Endometrium (tissue), 2 donors: ENCODE data around the gene TSEN34.

Experiments
- FAIRE-seq: peaks from 2 replicates; lab custom pipeline; 2012; peaks lifted over from hg19 to GRCh38; lab: Jason Lieb, UNC
- donor health status: control.
- donor health status: control.

The TSEN34 gene

DNA sequence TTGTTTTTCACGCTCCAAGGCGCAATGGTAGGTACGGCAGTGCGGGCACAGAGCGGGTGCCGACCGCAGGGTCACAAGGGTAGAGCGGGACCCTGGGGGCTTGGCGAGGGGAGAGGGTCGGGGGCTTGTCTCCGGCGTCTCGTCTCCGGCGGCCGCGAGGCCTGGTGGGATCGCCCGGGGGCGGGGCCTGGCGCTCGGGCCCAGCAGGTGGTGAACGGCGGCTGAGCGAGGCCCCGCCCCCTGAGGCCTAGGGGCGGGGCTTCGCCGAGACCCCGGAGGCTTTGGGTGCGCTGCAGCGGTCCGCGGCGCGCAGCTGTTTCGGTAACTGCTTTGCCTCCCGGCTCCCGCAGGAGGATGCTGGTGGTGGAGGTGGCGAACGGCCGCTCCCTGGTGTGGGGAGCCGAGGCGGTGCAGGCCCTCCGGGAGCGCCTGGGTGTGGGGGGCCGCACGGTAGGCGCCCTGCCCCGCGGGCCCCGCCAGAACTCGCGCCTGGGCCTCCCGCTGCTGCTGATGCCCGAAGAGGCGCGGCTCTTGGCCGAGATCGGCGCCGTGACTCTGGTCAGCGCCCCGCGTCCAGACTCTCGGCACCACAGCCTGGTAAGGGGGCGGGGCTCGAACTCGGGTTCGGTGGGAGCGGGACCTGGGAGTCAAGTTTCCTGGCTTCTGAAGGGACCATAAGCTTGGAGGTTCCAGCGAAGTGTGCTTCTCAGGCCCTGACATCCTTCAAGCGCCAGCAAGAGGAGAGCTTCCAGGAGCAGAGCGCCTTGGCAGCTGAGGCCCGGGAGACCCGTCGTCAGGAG lies at the start of gene TSEN34:
Gene TSEN34, plus strand, starts transcription at position 298 of the 800 bp plus-strand sequence. Its CDS starts 57 bp downstream, at position 355.
- no peak for FAIRE-seq

DNA sequence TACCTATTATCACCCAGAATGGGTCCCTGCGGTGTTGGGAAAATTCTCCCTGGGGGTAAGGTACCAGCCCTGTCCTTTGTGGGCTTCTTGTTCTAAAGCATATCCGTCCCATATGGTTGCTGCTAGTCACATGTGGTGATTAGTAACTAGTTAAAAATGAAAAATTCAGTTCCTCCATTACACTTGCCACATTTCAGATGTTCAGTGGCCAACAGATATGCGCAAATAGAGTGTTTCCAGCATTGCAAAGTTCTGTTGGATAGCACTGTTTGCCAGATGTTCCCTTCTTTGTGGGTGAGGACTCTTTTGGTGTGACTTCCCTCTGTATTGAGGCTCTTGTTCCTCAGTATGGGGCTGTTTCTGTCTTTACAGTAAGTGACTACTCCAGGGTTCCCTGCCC lies 49.8 kb upstream of the TSEN34 start:
- no peak for FAIRE-seq

DNA sequence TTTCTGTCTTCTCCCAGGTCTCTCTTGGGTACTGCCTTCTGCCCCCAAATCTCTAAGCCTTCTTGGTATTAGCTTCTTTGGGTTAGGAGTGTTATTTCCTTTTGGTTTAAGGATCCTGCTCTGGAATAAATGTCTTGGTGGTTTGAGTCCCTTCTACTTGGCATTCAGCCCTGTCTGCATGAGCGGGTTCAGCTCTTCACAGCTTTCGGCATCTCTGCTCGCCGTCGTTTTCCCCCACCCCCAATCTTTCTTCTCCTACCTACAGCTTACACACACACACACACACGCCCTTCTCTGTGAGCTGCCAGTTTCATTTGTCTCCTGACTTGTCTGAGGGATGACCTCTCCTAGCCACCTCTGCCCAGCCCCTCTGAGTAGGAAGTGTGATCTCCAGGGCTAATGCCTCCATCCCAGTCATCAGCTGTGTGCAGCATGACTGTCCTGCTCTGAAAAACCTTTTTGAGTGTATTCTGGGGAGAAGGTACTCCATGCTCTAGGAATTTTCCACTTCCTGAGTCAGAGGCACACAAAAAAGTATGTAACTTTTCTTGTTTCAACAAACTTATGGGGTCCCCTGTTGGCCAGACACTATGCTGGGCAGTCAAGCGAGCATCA lies 48.8 kb upstream of the TSEN34 start:
- no peak for FAIRE-seq

DNA sequence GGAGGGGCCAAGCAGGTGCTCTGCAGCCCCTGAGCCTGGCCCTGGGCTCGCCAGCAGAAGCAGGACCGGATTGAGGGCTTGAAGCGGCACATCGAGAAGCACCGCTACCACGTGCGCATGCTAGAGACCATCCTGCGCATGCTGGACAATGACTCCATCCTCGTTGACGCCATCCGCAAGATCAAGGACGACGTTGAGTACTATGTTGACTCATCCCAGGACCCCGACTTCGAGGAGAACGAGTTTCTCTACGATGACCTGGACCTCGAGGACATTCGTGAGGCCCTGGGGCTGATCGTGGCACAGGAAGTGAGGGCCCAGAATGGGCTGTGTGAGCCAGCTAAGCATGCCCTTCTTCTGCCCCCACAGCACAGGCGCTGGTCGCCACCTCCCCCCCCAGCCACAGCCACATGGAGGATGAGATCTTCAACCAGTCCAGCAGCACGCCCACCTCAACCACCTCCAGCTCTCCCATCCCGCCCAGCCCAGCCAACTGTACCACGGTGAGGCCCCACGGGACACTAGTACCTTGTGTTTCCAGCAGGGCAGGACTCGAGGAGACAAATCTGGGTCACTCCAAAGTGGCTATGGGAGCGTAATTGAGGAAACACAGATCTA lies 45.5 kb upstream of the TSEN34 start:
- no peak for FAIRE-seq

DNA sequence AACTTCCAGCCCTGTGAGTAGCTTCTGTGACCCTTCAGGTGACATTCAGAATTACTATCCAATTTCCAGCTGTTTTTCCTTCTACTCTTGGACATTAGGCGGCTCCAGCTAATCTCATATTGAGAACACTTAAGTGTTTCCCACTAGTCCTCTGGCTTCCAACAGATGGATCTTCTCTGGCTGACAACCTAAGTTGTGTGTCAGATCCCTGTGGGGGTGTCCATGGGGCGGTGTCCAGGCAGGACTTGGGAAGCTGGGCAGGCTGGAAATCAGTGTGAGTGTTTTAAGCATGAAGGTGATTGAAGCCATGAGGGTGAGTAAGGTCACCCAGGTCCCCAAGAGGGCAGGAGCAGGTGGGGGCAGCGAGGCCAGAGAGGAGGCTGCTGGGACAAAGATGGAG lies 43.4 kb upstream of the TSEN34 start:
- FAIRE-seq: no peak

DNA sequence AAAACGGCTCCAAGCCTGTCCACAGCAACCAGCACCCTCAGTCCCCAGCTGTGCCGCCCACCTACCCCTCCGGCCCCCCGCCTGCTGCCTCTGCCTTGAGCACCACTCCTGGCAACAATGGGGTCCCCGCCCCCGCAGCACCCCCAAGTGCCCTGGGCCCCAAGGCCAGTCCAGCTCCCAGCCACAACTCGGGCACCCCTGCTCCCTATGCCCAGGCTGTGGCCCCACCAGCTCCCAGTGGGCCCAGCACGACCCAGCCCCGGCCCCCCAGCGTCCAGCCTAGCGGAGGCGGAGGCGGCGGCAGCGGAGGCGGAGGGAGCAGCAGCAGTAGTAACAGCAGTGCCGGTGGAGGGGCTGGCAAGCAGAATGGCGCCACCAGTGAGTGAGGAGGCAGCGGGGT lies 43.0 kb upstream of the TSEN34 start:
- FAIRE-seq: no peak

DNA sequence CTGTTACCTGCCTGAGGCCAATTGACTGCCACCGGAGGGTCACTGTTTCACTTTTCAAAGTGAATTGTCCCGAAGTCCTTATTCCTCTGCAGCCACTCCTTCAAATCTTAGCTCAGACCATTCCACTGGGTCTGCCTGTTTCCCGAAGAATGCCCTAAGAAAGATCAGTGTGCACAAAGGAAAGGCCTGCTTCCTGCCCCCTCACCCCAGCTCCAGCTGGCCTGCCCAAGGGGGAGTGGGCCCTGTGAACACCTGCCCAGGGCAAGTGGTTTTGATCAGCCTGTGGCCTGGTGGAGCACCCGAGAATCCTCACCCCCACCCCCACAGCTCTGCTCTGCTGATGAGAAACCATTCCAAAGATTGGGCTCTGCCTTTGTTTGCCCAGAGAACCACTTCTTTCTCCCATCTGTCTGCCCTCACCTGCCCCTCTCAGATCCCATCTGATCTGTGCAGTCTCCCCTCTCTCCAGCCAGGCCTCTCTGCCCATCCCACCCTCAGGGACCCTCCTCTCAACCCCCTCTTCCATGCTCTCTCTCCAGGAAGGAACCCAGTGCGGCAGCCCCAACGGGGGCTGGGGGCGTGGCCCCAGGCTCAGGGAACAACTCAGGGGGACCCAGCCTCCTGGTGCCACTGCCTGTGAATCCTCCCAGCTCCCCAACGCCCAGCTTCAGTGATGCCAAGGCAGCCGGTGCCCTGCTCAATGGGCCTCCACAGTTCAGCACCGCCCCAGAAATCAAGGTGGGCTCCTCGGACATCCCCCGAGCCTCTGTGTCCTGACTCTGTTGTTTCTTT lies 41.9 kb upstream of the TSEN34 start:
- FAIRE-seq: no peak

DNA sequence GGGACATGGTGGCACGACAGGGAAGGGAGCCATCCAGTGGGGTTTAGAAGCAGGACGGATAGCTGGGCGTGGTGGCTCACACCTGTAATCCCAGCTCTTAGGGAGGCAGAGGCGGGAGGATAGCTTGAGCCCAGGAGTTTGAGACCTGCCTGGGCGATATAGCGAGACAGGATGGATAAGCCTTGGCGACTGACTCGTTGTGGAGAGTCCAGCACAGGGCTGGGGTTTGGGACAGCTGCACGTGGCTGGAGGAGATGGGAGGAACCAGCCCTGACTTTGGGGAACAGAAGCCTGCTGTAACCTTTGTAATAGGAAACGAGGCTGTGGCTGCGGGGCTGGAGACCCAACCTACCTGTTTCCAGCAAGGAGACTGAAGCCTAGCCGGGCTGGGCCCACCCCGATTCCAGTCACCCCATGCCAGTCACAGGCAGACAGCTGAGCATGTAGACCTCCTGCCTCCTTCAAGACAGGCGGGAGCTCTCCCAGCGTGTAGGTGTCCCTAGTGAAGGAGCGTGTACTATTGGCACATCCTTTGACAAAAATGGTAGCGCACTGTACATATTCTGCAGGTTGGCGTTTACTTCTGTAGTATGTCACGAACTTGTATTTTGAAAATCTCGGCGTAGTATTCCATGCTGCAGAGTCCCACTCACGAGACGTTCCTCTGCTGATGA lies 39.6 kb upstream of the TSEN34 start:
- no peak for FAIRE-seq

DNA sequence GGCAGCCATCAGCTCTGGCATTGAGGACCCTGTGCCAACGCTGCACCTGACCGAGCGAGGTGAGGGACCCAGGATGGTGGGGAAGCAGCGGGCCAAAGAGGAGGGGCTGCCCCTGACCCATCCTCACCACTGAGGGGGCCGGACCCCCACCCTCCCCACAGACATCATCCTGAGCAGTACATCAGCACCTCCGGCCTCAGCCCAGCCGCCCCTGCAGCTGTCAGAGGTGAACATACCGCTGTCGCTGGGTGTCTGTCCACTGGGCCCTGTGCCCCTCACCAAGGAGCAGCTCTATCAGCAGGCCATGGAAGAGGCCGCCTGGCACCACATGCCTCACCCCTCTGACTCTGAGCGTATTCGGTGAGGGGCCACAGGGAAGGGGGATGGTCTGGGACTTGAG lies 38.8 kb upstream of the TSEN34 start:
- FAIRE-seq: no peak

DNA sequence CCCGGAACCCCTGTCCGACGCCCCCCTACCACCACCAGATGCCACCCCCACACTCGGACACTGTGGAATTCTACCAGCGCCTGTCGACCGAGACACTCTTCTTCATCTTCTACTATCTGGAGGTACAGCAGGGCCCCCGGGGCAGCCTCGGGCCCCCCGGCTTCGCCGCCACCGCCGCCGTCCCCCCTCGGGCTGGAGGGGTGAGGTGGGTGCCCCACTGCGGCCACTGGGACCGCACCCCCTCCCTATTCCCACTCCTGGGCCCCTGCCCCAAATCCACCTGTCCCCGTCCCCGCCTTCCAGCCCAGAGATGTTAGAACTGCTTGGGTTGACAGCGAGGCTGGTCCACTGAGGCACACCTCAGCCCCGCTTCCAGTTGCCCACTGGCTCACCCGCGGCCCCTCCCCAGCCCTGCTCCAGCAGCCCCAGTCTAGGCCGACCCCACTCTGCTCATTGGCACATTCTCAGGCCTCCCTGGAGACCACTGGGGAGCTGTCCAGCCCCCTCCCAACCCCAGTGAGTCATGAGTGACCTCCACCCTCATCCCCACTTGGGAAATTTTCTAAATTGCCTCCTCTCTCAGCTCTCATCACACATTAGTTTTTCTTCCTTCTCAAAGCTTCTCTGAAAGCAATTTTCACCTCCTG lies 38.1 kb upstream of the TSEN34 start:
- FAIRE-seq: no peak

DNA sequence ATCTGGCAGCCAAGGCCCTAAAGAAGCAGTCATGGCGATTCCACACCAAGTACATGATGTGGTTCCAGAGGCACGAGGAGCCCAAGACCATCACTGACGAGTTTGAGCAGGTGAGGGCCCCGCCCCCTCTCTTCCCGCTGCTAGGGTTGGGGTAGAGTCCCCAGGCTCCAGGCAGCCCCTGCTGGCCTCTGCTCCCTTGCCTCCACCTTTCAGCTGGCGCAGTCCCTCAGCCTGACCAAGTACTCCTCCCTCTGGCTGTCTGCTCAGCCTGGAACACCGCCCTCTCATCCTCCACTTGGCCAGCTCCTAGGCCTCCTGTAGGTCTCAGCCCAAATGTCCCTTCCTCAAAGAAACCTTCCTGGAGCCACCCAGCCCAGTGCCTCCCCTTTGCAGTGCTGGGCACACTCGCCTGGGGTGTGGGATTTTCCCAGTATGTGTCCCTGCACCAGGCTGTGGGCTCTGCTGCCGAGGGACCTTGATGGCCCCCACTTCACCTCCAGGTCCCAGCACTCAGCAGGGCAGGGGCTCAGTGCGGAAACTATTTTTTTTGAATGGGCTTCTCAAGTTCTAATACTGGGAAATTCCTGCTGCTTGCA lies 37.3 kb upstream of the TSEN34 start:
- no peak for FAIRE-seq

DNA sequence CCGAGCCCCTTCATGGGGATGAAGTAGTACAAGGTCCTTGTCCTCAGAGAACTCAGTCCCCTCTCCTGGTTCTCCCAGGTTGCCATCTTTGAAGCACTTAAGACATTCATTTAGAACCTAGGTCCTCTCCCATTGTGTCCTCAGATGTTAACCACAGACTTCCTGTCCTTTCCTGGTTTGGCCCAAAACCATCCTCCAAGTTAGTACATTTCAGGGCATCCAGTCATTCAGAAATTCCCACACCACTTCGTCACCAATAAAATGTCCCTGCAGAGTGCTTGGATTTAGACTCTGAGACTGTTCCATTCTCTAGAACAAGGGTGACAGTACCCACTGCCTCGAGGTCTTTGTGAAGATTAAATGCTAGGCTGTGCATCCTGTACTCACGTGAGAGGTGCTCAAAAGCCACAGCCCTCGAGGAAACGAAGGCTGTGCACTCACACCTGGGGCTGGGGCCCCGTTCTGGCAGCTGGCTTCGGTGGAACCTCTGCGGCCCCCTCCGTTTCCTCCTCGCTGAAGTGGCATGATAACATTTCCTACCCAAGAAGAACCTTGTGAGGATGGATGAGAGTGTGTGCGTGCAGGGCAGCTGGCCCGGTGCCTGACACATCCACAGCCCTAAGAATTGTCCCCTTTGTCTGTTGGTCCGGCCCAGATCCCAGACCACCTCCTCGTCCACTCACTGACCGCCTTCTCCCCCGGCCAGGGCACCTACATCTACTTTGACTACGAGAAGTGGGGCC lies 36.3 kb upstream of the TSEN34 start:
- no peak for FAIRE-seq

DNA sequence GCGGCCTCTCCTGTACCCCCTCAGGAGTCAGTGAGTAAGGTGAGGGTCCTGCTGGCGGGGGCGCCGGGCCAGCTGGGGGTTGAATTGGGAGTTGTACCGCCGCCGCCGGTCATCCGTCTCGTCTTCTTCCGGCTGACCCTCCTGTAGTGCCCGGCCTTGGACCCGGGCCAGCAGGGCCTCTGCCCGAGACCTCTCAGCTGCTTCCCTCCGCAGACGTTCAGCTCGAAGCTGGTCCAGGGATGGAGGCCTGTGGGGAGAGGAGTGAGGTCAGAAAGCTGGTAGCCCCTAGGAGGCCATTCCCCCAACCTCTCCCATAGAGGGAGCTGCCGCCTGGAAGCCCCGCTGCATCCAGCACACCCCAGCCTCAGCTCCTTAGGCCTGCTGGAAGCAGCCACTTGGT lies 35.4 kb upstream of the TSEN34 start:
- no peak for FAIRE-seq

DNA sequence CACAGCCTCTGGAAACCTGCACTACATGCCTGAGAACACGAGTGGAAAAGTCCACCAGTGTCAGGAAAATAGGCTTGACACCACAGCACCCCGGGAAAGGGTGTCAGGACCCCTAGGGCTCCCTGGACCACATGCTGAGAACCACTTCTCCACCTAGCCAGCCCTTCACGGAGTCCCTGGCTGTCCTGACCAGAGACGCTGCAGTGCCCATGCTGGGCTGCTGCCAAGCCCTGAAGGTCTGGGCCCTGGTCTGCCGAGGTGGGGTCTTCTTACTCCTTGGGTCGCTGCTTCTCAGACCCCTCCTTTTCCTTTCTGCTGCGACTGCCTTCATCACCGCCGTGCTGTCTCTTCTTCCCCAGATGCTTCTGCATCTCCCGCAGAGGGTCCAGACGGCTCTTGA lies 34.6 kb upstream of the TSEN34 start:
- no peak for FAIRE-seq

DNA sequence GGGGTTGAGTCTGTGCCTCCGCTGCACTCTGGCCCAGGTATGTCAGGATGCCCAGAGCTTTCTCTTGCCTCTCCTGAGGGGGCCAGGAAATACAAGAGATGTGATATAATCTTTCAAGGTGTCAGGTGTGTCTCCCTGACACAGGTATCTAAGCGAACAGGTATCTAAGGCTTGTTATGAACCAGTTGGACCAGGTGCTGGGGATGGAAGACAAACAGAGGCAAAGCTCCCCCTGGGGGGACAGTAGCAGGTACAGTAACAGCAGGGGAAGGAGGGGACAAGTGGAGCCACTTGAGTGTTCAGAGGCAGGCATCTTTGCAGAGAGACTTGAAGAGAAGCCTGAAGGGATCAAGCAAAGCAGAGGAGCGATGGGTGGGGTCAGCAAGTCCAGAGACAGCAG lies 34.2 kb upstream of the TSEN34 start:
- no peak for FAIRE-seq

DNA sequence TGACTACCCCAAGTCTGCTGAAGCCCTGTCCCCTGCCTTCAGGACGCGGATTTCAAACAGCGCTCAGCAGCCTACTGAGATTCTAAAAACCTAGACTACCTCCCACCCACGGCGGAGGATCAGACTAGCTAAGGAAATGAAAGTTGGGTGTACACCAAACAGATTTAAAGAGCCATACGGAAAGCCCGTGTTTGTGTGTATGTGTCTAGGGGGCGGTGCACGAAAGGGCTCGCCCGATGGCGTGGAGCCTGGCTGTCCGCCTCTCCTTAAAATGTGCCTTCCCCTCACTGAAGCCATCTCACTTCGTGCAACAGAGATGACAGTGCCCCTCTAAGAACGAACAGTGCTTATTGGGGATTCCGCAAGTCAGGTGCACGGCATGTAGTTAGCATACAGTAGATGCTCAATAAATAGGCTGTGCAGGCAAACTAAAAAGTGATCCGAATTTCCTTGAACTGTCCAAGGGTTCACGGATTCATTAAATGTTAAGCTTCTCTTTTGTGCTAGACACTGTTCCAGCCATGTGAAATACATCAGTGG lies 32.2 kb upstream of the TSEN34 start:
- no peak for FAIRE-seq

DNA sequence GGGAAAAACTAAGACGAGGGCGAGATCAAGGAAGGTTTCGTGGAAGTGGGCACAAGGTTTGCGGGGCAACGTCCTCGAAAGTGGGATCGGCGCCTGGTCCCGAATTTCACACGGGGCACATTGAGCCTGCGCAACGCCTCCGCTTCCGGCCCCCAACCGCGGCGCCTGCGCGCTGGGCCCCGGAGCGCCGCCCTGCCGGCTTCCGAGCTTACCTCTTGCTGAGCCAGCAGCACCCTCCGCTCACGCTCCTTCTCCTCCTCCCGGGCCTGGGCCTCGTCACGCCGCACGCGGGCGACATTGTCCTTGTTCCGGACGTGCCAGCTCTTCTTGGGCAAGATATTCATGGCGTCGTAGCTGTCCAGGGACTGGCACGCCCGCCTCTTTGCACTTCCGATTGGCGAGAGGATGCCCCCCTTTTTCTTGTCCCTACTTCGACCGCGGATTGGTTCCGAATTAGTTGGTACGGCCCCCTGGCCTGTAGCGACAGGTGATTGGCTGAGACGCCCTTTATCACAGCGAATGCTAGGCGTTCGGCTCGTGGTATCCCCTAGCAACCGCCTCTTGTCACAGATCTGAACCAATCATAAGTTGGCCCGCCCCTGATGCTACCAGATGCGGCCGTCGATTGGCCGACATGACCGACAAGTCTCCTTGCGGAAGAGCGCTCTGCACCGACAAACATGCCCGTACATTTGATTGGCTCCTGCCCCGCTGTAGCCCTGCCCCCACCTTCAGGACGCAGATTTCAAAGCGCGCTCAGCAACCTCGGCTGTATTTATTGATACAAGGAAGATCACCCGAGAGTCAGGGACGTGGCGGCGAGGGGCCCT lies 31.5 kb upstream of the TSEN34 start, which contains the start of gene LENG1:
Gene LENG1, minus strand, starts transcription at position 370 of the 830 bp plus-strand sequence. Its CDS starts 26 bp downstream, at position 344.
- FAIRE-seq: peak; percentile 100

DNA sequence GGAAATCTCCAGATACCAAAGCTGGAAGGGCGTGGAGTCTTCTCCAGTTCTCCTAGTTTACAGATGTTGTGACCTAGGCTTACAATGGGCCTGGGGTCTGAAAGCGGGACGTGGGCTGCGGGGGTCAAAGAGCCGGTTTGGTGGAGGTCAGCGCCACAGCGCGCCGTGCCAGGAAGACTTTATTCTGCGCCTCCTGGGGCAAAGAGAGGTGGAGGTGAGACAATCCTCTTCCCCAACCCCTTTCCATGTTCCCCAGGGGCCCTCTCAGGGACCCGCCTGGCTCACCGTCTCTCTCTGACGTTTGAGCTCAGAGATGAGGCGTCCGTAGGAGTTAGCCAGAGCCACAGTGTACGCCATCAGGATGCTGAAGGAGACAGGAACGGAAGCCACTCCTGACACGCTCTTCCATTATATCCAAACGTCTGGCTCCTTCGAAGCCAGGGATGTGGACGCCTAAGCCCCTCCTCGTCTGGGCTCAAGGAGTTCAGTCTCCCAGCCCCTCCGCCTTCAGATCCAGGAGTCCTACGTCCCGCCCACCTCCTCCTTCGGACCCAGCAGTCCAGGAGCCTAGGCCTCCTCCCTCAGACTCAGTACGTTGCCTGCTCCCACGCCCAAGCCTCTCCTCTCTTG lies 30.8 kb upstream of the TSEN34 start:
- no peak for FAIRE-seq

DNA sequence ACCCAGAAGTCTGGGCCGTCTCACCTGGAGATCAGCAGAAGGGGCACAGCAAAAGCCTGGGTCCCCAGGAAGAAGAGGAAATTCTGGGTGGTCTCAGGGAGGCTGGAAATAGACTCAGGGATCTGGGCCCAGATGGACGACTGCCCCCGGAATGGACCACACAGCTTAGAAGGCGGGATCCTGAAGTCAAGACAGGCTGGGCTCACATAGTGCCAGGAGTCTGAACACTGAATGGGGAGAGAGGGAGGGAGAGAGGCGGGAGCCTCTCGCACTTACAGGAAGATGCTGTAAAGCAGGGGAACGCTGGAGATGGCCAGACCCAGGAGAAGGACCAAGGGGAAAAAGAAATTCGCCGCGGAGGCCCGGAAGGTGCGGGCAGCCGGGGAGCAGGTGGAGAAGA lies 30.3 kb upstream of the TSEN34 start:
- no peak for FAIRE-seq
